ENCODE data around the gene ATXN3L. TPM values are rescaled to one million over a fixed set of nuclear protein-coding genes. Genes with fewer than 3 reads are reported as not detected.
A peak's percentile ranks its signal among the peaks of the same experiment; 100 is the strongest.

Gene ATXN3L
- total RNA-seq, 6 donors from 2014 or later: not detected

DNA sequence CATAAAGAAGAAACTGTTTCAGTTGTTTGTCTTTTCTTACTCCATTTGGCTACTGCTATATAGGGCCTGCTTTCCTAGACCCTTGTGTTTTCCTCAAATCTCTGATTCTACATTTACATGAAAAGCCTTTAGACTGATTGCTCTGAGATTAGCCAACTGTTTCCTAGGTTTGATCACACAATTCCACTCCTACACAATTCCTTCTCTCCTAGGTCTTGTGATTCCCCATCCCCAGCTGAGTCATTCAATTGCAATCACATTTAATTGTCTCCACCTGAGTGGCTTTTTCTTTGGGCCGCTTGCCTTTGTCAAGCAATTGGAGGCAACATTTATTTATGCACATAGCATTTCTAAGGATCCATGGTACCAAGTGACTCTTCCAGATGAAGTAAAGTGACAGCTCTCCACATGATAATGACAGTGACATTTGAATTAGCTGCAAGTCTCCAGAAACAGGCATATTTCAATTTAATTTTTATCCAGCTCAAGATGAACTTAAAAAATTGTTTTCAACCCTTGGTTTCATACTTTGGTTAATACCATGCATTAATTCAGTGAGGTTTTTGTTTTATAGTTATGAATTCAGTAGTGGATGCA is 35.8 kb downstream of the ATXN3L start:
- no peak for ATAC-seq (ENCODE audit: low FRiP score in 2 of 2)
- 60 to 67% methylated on average over 1 of the region's 1 CpG for WGBS, 2 donors
- H3K27ac ChIP-seq: no peak overlapping the region

DNA sequence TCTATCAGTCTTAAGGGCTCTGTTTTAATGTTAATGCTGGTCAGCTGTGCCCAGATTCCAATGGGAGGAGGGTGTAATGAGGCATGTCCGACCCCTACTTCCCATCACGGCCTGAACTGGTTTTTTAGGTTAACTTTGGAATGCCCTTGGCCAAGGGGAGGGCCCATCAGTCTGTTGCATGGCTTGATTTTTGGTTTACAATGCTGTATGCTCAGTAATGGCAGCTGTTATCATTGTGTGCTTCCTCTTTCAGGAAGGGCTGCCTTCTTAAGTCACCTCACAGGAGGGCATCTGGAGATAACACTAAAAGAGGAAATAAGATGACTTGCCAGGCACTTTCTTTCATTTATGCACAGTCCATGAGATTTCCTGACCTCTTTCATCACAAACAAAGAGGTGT is 36.3 kb downstream of the ATXN3L start:
- 34 to 67% methylated on average over 2 of the region's 2 CpGs for WGBS, 2 donors
- no peak overlapping the region for H3K27ac ChIP-seq
- ATAC-seq (ENCODE audit: low FRiP score in 2 of 2): no peak

More for the DNA sequence above, 35.8 kb downstream of the ATXN3L start:
- DNase-seq: no peak
- H3K36me3 ChIP-seq: no peaks in the 10 kb centered on the region
- no peaks in the 10 kb centered on the region for H3K27me3 ChIP-seq
- no peak for TF ChIP-seq POLR2A (IDR thresholded peaks at IDR 0.05)
- TF ChIP-seq POLR2AphosphoS5 (IDR thresholded peaks at IDR 0.05): no peak
- TF ChIP-seq EP300 (IDR thresholded peaks at IDR 0.05): no peak
- TF ChIP-seq, protein P1, sequence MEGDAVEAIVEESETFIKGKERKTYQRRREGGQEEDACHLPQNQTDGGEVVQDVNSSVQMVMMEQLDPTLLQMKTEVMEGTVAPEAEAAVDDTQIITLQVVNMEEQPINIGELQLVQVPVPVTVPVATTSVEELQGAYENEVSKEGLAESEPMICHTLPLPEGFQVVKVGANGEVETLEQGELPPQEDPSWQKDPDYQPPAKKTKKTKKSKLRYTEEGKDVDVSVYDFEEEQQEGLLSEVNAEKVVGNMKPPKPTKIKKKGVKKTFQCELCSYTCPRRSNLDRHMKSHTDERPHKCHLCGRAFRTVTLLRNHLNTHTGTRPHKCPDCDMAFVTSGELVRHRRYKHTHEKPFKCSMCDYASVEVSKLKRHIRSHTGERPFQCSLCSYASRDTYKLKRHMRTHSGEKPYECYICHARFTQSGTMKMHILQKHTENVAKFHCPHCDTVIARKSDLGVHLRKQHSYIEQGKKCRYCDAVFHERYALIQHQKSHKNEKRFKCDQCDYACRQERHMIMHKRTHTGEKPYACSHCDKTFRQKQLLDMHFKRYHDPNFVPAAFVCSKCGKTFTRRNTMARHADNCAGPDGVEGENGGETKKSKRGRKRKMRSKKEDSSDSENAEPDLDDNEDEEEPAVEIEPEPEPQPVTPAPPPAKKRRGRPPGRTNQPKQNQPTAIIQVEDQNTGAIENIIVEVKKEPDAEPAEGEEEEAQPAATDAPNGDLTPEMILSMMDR (IDR thresholded peaks at IDR 0.05): no peak
- H3K9me3 ChIP-seq: peaks cover 0 to 14% (median 0%) of the 10 kb centered on the region in 4 donors
- H3K4me3 ChIP-seq: no peak overlapping the region
- H3K4me1 ChIP-seq: peaks cover 0 to 3% (median 0%) of the 10 kb centered on the region in 4 donors

DNA sequence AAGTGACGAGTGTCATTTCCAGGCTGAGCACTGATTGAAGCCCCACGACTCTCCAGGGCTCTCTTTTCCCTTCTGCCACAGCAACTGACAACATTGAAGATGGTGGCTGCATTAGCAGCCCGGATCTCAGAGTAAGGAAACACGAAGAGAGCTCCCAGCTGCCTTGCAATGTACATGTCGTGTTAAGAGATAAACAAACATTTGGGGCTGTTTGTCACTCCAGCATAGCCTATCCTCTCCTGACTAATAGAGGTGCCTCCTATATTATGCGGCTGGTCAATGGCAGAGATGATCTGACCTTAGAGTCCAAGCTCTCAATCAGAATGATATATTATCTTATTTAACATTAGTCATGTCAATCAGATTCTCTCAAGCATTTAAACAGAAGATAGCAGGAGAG is 38.6 kb downstream of the ATXN3L start:
- peaks cover 0 to 3% (median 0%) of the 10 kb centered on the region in 4 donors for H3K4me1 ChIP-seq
- WGBS, 2 donors: 89 to 100% methylated on average over 4 to 6 of the region's 6 CpGs
- ATAC-seq (ENCODE audit: low FRiP score in 2 of 2): no peak

More for the DNA sequence above, 36.3 kb downstream of the ATXN3L start:
- TF ChIP-seq POLR2AphosphoS5 (IDR thresholded peaks at IDR 0.05): no peak
- no peaks in the 10 kb centered on the region for H3K27me3 ChIP-seq
- peaks cover 0 to 14% (median 0%) of the 10 kb centered on the region in 4 donors for H3K9me3 ChIP-seq
- no peaks in the 10 kb centered on the region for H3K36me3 ChIP-seq
- no peak overlapping the region for H3K4me3 ChIP-seq
- no peak for DNase-seq
- H3K4me1 ChIP-seq: peaks cover 0 to 3% (median 0%) of the 10 kb centered on the region in 4 donors

DNA sequence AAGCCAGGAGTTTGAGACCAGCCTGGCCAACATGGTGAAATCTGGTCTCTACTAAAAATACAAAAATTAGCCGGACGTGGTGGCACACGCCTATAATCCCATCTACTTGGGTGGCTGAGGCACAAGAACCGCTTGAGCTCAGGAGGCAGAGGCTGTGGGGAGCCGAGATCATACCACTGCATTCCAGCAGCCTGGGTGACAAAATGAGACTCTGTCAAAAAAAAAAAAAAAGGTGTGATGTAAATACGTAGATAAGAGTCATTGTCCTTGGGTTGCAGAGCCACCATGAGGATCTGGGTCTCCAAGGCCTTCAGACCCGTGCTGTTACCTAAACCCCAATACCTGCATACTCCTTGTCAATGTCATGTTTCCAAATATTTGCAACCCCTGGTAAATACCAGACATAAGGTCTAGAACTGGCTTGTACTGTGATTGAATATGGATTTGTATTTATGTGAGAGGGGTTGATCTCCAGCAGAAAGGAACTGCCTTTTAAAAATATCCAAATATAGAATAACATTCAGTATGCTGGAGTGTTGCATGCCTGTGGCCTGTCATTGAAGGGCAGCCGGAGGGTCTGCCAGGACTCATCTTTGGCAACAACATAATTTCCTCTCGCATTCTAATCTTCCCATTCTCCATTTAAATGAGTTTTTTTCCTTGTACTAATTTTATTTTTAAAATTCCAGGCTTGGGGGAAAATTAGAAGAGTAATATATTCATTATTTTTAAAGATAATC is 40.4 kb downstream of the ATXN3L start:
- DNase-seq (no peak), ATAC-seq (ENCODE audit: low FRiP score in 2 of 2) (no peak)
- H3K4me1 ChIP-seq: peaks cover 0 to 3% (median 0%) of the 10 kb centered on the region in 4 donors
- 86 to 87% methylated on average over 8 to 9 of the region's 9 CpGs for WGBS, 2 donors
- TF ChIP-seq EP300 (IDR thresholded peaks at IDR 0.05) (no peak), POLR2A (IDR thresholded peaks at IDR 0.05) (no peak), POLR2AphosphoS5 (IDR thresholded peaks at IDR 0.05) (no peak)
- TF ChIP-seq, protein P1 (IDR thresholded peaks at IDR 0.05): no peak
- no peak overlapping the region for H3K27ac ChIP-seq
- no peaks in the 10 kb centered on the region for H3K27me3 ChIP-seq
- no peaks in the 10 kb centered on the region for H3K36me3 ChIP-seq
- H3K9me3 ChIP-seq: no peaks in the 10 kb centered on the region
- no peak overlapping the region for H3K4me3 ChIP-seq

More for the DNA sequence above, 38.6 kb downstream of the ATXN3L start:
- Histone ChIP-seq H3K27me3 (no peaks in the 10 kb centered on the region), H3K36me3 (no peaks in the 10 kb centered on the region), H3K4me3 (no peak overlapping the region), H3K27ac (no peak overlapping the region), H3K9me3 (peaks cover 0 to 14% (median 0%) of the 10 kb centered on the region in 4 donors)
- DNase-seq: no peak
- no peak for TF ChIP-seq POLR2AphosphoS5 (IDR thresholded peaks at IDR 0.05)
- TF ChIP-seq, protein P1 (IDR thresholded peaks at IDR 0.05): no peak

DNA sequence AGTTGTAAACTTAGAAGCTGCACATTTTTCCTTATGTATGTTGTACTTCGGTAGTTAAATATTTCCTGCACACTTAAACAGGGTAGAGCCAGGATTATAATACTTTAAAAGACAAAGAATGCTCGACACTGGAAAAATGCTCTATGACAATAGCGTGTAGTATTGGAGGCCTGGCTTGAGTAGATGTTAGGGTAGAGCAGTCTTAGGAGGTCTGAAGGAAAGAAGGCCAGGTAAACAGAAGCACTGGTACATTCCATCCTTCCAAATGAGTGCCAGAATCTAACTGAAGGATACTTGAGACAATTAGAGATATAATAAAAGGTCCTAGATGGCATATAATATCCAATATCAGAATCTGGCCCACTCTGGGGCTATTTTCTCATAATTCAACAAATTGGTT is 42.3 kb downstream of the ATXN3L start:
- no peak for ATAC-seq (ENCODE audit: low FRiP score in 2 of 2)
- TF ChIP-seq EP300 (IDR thresholded peaks at IDR 0.05) (no peak), POLR2AphosphoS5 (IDR thresholded peaks at IDR 0.05) (no peak), POLR2A (IDR thresholded peaks at IDR 0.05) (no peak)
- TF ChIP-seq, protein P1 (IDR thresholded peaks at IDR 0.05): no peak
- 62 to 73% methylated on average over 3 of the region's 3 CpGs for WGBS, 2 donors

More for the DNA sequence above, 42.3 kb downstream of the ATXN3L start:
- no peak for DNase-seq
- Histone ChIP-seq H3K4me1 (no peaks in the 10 kb centered on the region), H3K27ac (peak overlapping the region in 1 of 4 donors; percentile 21), H3K9me3 (no peaks in the 10 kb centered on the region), H3K36me3 (no peaks in the 10 kb centered on the region), H3K4me3 (no peak overlapping the region), H3K27me3 (no peaks in the 10 kb centered on the region)

Data from upper lobe of left lung (tissue), 6 donors.